CD14-positive monocyte (primary cell): ENCODE measurements around the gene RPL19. TPM values are rescaled to one million over a fixed set of nuclear protein-coding genes. Genes with fewer than 3 reads are reported as not detected.

Experiments
- DNase-seq, 3 donors: peaks; one replicate each; pipeline ENCODE4 v3.0.0-alpha.2; 2011 to 2022
- H2AFZ ChIP-seq: 2 replicates; pipeline ENCODE4 v1.6.0; 2012; ENCODE audit warnings: mild to moderate bottlenecking, low read depth, low read length, inconsistent platforms; ENCODE audit not compliant: insufficient read depth, poor library complexity, severe bottlenecking
- H3K27ac ChIP-seq, 2 donors: 1 replicate in 1 of 2; 2 replicates in 1 of 2; pipeline ENCODE4 v1.5.1; 2012 to 2013; ENCODE audit warnings: low read length in 2 of 2, control low read depth in 1 of 2, inconsistent platforms in 1 of 2, low read depth in 1 of 2, mild to moderate bottlenecking in 1 of 2
- H3K27me3 ChIP-seq, 2 donors: one replicate each; pipeline versions ENCODE4 v1.6.0 to v1.6.1; 2011 to 2013; ENCODE audit warnings: low read length in 2 of 2; ENCODE audit not compliant: control insufficient read depth in 2 of 2, insufficient read depth in 2 of 2
- H3K36me3 ChIP-seq, 2 donors: replicated peaks in 1 of 2; 1 replicate in 1 of 2; 2 replicates in 1 of 2; pipeline versions ENCODE4 v1.5.1 to v1.6.1; 2012 to 2013; ENCODE audit warnings: low read length in 2 of 2, control low read depth in 1 of 2, inconsistent platforms in 1 of 2, mild to moderate bottlenecking in 1 of 2; ENCODE audit not compliant: insufficient read depth in 2 of 2, control insufficient read depth in 1 of 2
- H3K4me1 ChIP-seq, 2 donors: 1 replicate in 1 of 2; 2 replicates in 1 of 2; pipeline versions ENCODE4 v1.5.1 to v1.6.1; 2012 to 2013; ENCODE audit warnings: low read length in 2 of 2, control low read depth in 1 of 2, inconsistent platforms in 1 of 2, mild to moderate bottlenecking in 1 of 2, moderate library complexity in 1 of 2; ENCODE audit not compliant: insufficient read depth in 2 of 2, control insufficient read depth in 1 of 2
- H3K4me2 ChIP-seq: replicated peaks from 2 replicates; pipeline ENCODE3; 2012; ENCODE audit warnings: low read length, moderate library complexity, mild to moderate bottlenecking; ENCODE audit not compliant: poor library complexity, severe bottlenecking; ENCODE audit errors: extremely low read depth
- H3K4me3 ChIP-seq, 3 experiments: fragments of 200-600 bp in 1 of 3; sonication (generic) in 1 of 3; replicated peaks in 1 of 3; 1 replicate in 2 of 3; 2 replicates in 1 of 3; pipeline ENCODE4 v1.5.1; 2011 to 2013; ENCODE audit warnings: low read length in 3 of 3, mild to moderate bottlenecking in 3 of 3, control low read depth in 2 of 3, low read depth in 2 of 3, inconsistent platforms in 1 of 3, moderate library complexity in 1 of 3
- H3K79me2 ChIP-seq: 2 replicates; pipeline ENCODE4 v1.6.0; 2012; ENCODE audit warnings: mild to moderate bottlenecking, control low read depth, inconsistent platforms, low read length, moderate library complexity; ENCODE audit not compliant: insufficient read depth
- H3K9ac ChIP-seq: 2 replicates; pipeline ENCODE4 v1.6.0; 2017; ENCODE audit warnings: low read length, mild to moderate bottlenecking; ENCODE audit not compliant: insufficient read depth, poor library complexity, severe bottlenecking
- H3K9me3 ChIP-seq, 2 donors: replicated peaks in 1 of 2; 1 replicate in 1 of 2; 2 replicates in 1 of 2; pipeline versions ENCODE4 v1.5.1 to v1.6.1; 2012 to 2013; ENCODE audit warnings: low read length in 2 of 2, control low read depth in 1 of 2; ENCODE audit not compliant: control insufficient read depth in 1 of 2, insufficient read depth in 1 of 2
- H4K20me1 ChIP-seq: 2 replicates; pipeline ENCODE4 v1.6.0; 2012; ENCODE audit warnings: mild to moderate bottlenecking, low read length, control low read depth, moderate library complexity; ENCODE audit not compliant: insufficient read depth
- H3K27ac Mint-ChIP-seq, 7 donors: one replicate each; pipeline ENCODE4 v1.8.0; 2020; ENCODE audit warnings: mild to moderate bottlenecking in 7 of 7, mixed read lengths in 7 of 7, moderate library complexity in 6 of 7, inconsistent platforms in 2 of 7
- H3K27me3 Mint-ChIP-seq, 3 donors: one replicate each; pipeline ENCODE4 v1.8.0; 2021 to 2022; ENCODE audit warnings: low read depth in 3 of 3, mild to moderate bottlenecking in 3 of 3, mixed read lengths in 3 of 3, moderate library complexity in 3 of 3, inconsistent platforms in 1 of 3
- H3K36me3 Mint-ChIP-seq, 2 donors: one replicate each; pipeline ENCODE4 v1.8.0; 2020; ENCODE audit warnings: mixed read lengths in 2 of 2, inconsistent platforms in 1 of 2, mild to moderate bottlenecking in 1 of 2
- H3K4me1 Mint-ChIP-seq: one replicate; pipeline ENCODE4 v1.8.0; 2020; ENCODE audit warnings: mild to moderate bottlenecking, mixed read lengths
- H3K4me3 Mint-ChIP-seq, 2 donors: one replicate each; pipeline ENCODE4 v1.8.0; 2020; ENCODE audit warnings: mild to moderate bottlenecking in 2 of 2, mixed read lengths in 2 of 2, moderate library complexity in 1 of 2
- H3K9me3 Mint-ChIP-seq, 7 donors: one replicate each; pipeline ENCODE4 v1.8.0; 2020 to 2022; ENCODE audit warnings: mixed read lengths in 7 of 7, mild to moderate bottlenecking in 6 of 7, moderate library complexity in 6 of 7, inconsistent platforms in 2 of 7
- WGBS: methylation state at CpG from one replicate; pipeline ENCODE4 v1.1.5; 2013; ENCODE audit warnings: missing lambda C conversion rate; ENCODE audit not compliant: insufficient coverage; 5-methylcytosine and 5-hydroxymethylcytosine counted together
- intact Hi-C, 2 donors: fragments of 100-400 bp; cut with micrococcal nuclease; formaldehyde crosslinking; loops; one replicate each; pipeline versions ENCODE4 v1.15.0 to v1.15.1; 2023
- polyA plus RNA-seq, 3 donors: library from polyadenylated mRNA; depleted of rRNA in 1 of 3; unstranded in 2 of 3; stranded (reverse) in 1 of 3; fragments of 300-500 nt in 2 of 3; fragments of >200 nt in 1 of 3; fragmentation: Illumina TruSeq in 2 of 3; gene quantifications; 1 replicate in 2 of 3; 2 replicates in 1 of 3; pipeline ENCODE4 v1.2.3, GENCODE V29; 2012 to 2021
- TF ChIP-seq, protein P1 (sequence below): fragments of 200-600 bp; IDR thresholded peaks from one replicate; pipeline ENCODE4 v1.8.0; 2022; ENCODE audit warnings: antibody characterized with exemption, mild to moderate bottlenecking

The RPL19 gene
- polyA plus RNA-seq, 3 donors = 1,069 to 1,809 (median 1,232) TPM

- H3K79me2 ChIP-seq = no peaks in the 10 kb centered on the region
- peaks cover 10 to 16% of the 10 kb centered on the region in 2 donors for H3K4me1 ChIP-seq
- H3K27ac Mint-ChIP-seq = no peak overlapping the region
- no peaks in the 10 kb centered on the region for H3K36me3 ChIP-seq
- WGBS = 97% methylated on average over 6 of the region's 6 CpGs
- peaks cover 10% of the 10 kb centered on the region for H3K4me1 Mint-ChIP-seq
- peaks cover 0 to 21% (median 5%) of the 10 kb centered on the region in 7 donors for H3K9me3 Mint-ChIP-seq
- H3K27me3 Mint-ChIP-seq = peaks cover 54 to 78% (median 64%) of the 10 kb centered on the region in 3 donors
- H3K4me3 ChIP-seq = no peak overlapping the region
- peaks cover 3% of the 10 kb centered on the region in 2 donors for H3K36me3 Mint-ChIP-seq
- H3K4me3 Mint-ChIP-seq = no peak overlapping the region
- H3K4me2 ChIP-seq = no peak overlapping the region
- no peaks in the 10 kb centered on the region for H4K20me1 ChIP-seq
- no peak overlapping the region for H3K27ac ChIP-seq
- peaks cover 0 to 6% of the 10 kb centered on the region in 2 donors for H3K9me3 ChIP-seq
- no peak overlapping the region for H2AFZ ChIP-seq
- intact Hi-C loops = no loop called here
- H3K9ac ChIP-seq = no peak overlapping the region
- DNase-seq = no peak
- TF ChIP-seq, protein P1, sequence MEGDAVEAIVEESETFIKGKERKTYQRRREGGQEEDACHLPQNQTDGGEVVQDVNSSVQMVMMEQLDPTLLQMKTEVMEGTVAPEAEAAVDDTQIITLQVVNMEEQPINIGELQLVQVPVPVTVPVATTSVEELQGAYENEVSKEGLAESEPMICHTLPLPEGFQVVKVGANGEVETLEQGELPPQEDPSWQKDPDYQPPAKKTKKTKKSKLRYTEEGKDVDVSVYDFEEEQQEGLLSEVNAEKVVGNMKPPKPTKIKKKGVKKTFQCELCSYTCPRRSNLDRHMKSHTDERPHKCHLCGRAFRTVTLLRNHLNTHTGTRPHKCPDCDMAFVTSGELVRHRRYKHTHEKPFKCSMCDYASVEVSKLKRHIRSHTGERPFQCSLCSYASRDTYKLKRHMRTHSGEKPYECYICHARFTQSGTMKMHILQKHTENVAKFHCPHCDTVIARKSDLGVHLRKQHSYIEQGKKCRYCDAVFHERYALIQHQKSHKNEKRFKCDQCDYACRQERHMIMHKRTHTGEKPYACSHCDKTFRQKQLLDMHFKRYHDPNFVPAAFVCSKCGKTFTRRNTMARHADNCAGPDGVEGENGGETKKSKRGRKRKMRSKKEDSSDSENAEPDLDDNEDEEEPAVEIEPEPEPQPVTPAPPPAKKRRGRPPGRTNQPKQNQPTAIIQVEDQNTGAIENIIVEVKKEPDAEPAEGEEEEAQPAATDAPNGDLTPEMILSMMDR = no peak
- peaks cover 16 to 69% of the 10 kb centered on the region in 2 donors for H3K27me3 ChIP-seq
Observed at GRCh38 chr17:39221572-39221971, 21.5 kb downstream of the RPL19 start.

- H3K9me3 Mint-ChIP-seq = peaks cover 0 to 19% (median 5%) of the 10 kb centered on the region in 7 donors
- Histone ChIP-seq H3K4me3 (no peak overlapping the region), H3K4me2 (no peak overlapping the region), H2AFZ (no peak overlapping the region), H3K27ac (no peak overlapping the region), H4K20me1 (no peaks in the 10 kb centered on the region), H3K79me2 (no peaks in the 10 kb centered on the region), H3K4me1 (peaks cover 10 to 16% of the 10 kb centered on the region in 2 donors), H3K36me3 (no peaks in the 10 kb centered on the region), H3K9ac (no peak overlapping the region), H3K9me3 (peaks cover 0 to 6% of the 10 kb centered on the region in 2 donors), H3K27me3 (peaks cover 20 to 71% of the 10 kb centered on the region in 2 donors)
- intact Hi-C loops = no loop called here
- 91% methylated on average over 6 of the region's 7 CpGs for WGBS
- no peak overlapping the region for H3K4me3 Mint-ChIP-seq
- no peak for DNase-seq
- peaks cover 3% of the 10 kb centered on the region in 2 donors for H3K36me3 Mint-ChIP-seq
- no peak overlapping the region for H3K27ac Mint-ChIP-seq
- TF ChIP-seq, protein P1 = no peak
- H3K27me3 Mint-ChIP-seq = peaks cover 56 to 78% (median 64%) of the 10 kb centered on the region in 3 donors
- peaks cover 10% of the 10 kb centered on the region for H3K4me1 Mint-ChIP-seq
Observed at GRCh38 chr17:39222151-39222550, 22.1 kb downstream of the RPL19 start.
